PC-9 (cell line): ENCODE results near the gene UTY. TPM values are rescaled to one million over a fixed set of nuclear protein-coding genes. Genes with fewer than 3 reads are reported as not detected.
"Not testable (repeated sequence)": the region's sequence is repeated elsewhere in the genome, so short reads cannot be mapped to it uniquely, and the experiment has no call there.

ENCODE experiments used
- BruUV-seq: library from RNA; stranded (reverse); fragments of 400-500 nt; replicated peaks from 2 replicates; lab custom pipeline; 2021; lab: Mats Ljungman, UMichigan
- CTCF ChIA-PET: fragments of 300-600 bp; sonication (Branson Sonifier 250); formaldehyde crosslinking; loops from one replicate; lab custom pipeline; 2022; ENCODE audit warnings: antibody characterized with exemption; lab: Charles Lee
- POLR2A ChIA-PET: fragments of 300-600 bp; sonication (Branson Sonifier 250); formaldehyde crosslinking; loops from one replicate; lab custom pipeline; 2022; ENCODE audit warnings: antibody characterized with exemption; ENCODE audit not compliant: unreplicated experiment; lab: Charles Lee
- DNase-seq, 2 experiments: peaks; one replicate each; pipeline versions ENCODE4 v3.0.0 to v3.0.0-alpha.2; 2015 to 2022; ENCODE audit warnings: mixed read lengths in 1 of 2
- H2AFZ ChIP-seq: fragments of 200-600 bp; sonication (generic); 2 replicates; pipeline ENCODE4 v1.8.1; 2017; ENCODE audit warnings: antibody characterized with exemption
- H3F3A ChIP-seq: fragments of 200-600 bp; sonication (generic); 2 replicates; pipeline ENCODE4 v1.8.1; 2017; ENCODE audit warnings: antibody characterized with exemption, mild to moderate bottlenecking, low read depth; ENCODE audit not compliant: insufficient read depth
- H3K27ac ChIP-seq: fragments of 200-600 bp; sonication (generic); 2 replicates; pipeline ENCODE4 v1.6.1; 2016; ENCODE audit warnings: mixed run types
- H3K27me3 ChIP-seq: fragments of 200-600 bp; sonication (generic); 2 replicates; pipeline ENCODE4 v1.6.1; 2016; ENCODE audit warnings: low read depth, mixed run types; ENCODE audit not compliant: insufficient read depth
- H3K36me3 ChIP-seq: fragments of 200-600 bp; sonication (generic); 2 replicates; pipeline ENCODE4 v1.6.1; 2016; ENCODE audit warnings: low read depth, mixed run types
- H3K4me1 ChIP-seq: fragments of 200-600 bp; sonication (generic); replicated peaks from 2 replicates; pipeline ENCODE4 v1.6.1; 2016; ENCODE audit warnings: mixed run types; ENCODE audit not compliant: insufficient read depth
- H3K4me2 ChIP-seq: fragments of 200-600 bp; sonication (generic); 2 replicates; pipeline ENCODE4 v1.6.1; 2017; ENCODE audit warnings: mixed run types
- H3K4me3 ChIP-seq: fragments of 200-600 bp; sonication (generic); 2 replicates; pipeline ENCODE4 v1.6.1; 2016; ENCODE audit warnings: mixed run types
- H3K79me2 ChIP-seq: fragments of 200-600 bp; sonication (generic); 2 replicates; pipeline ENCODE4 v1.6.1; 2017; ENCODE audit warnings: low read depth, mixed run types
- H3K9me2 ChIP-seq: fragments of 200-600 bp; sonication (generic); 2 replicates; pipeline ENCODE4 v1.8.1; 2017; ENCODE audit warnings: mild to moderate bottlenecking; ENCODE audit not compliant: insufficient read depth
- H3K9me3 ChIP-seq: fragments of 200-600 bp; sonication (generic); 2 replicates; pipeline ENCODE4 v1.8.1; 2016; ENCODE audit warnings: low read depth; ENCODE audit not compliant: insufficient read depth
- H4K20me1 ChIP-seq: fragments of 200-600 bp; sonication (generic); 2 replicates; pipeline ENCODE4 v1.8.1; 2017; ENCODE audit not compliant: insufficient read depth
- EZH2 ChIP-seq: fragments of 200-600 bp; sonication (generic); IDR thresholded peaks from 2 replicates; pipeline ENCODE4 v1.8.0; 2017; ENCODE audit warnings: antibody characterized with exemption, low read depth
- intact Hi-C: fragments of 100-400 bp; cut with micrococcal nuclease; formaldehyde crosslinking; loops from one replicate; pipeline ENCODE4 v1.10.0; 2022; ENCODE audit not compliant: unreplicated experiment
- total RNA-seq: library from RNA; stranded (reverse); gene quantifications from 2 replicates; pipeline ENCODE4 v1.2.3, GENCODE V29; 2021
- TF ChIP-seq, protein P1 (sequence below): fragments of 200-600 bp; sonication (generic); conservative IDR thresholded peaks from 2 replicates; pipeline ENCODE4 v1.6.1; 2017; ENCODE audit warnings: mixed run types, antibody characterized with exemption, mild to moderate bottlenecking, moderate library complexity

The UTY gene
- total RNA-seq, 1 experiment from 2014 or later = not detected

DNA sequence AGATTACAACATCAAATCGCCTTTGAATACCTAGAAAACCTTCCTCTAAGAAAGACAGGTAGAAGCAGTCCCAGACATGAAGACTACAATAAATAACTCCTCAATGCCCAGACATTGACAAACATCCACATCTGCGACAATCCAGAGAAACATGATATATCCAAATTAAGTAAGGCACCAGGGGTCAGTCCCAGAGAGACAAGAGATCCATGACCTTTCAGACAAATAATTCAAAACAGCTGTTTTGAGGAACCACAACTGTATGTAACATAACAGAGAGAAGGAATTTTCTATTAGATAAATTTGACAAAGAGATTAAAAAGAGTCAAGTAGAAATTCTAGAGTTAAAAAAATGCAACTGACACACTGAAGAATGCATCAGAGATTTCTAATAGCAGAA is 200.3 kb downstream of the UTY start:
- Histone ChIP-seq H3K27ac (no peak overlapping the region), H3K79me2 (no peaks in the 10 kb centered on the region), H3K9me3 (no peaks in the 10 kb centered on the region), H3K9me2 (no peaks in the 10 kb centered on the region), H3F3A (no peaks in the 10 kb centered on the region), H3K27me3 (no peaks in the 10 kb centered on the region), H4K20me1 (no peaks in the 10 kb centered on the region), H2AFZ (no peak overlapping the region), H3K36me3 (no peaks in the 10 kb centered on the region), H3K4me3 (no peak overlapping the region), H3K4me1 (no peaks in the 10 kb centered on the region), H3K4me2 (no peak overlapping the region)
- POLR2A ChIA-PET = no interaction called here
- TF ChIP-seq EZH2 = no peak
- TF ChIP-seq, protein P1, sequence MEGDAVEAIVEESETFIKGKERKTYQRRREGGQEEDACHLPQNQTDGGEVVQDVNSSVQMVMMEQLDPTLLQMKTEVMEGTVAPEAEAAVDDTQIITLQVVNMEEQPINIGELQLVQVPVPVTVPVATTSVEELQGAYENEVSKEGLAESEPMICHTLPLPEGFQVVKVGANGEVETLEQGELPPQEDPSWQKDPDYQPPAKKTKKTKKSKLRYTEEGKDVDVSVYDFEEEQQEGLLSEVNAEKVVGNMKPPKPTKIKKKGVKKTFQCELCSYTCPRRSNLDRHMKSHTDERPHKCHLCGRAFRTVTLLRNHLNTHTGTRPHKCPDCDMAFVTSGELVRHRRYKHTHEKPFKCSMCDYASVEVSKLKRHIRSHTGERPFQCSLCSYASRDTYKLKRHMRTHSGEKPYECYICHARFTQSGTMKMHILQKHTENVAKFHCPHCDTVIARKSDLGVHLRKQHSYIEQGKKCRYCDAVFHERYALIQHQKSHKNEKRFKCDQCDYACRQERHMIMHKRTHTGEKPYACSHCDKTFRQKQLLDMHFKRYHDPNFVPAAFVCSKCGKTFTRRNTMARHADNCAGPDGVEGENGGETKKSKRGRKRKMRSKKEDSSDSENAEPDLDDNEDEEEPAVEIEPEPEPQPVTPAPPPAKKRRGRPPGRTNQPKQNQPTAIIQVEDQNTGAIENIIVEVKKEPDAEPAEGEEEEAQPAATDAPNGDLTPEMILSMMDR = no peak
- BruUV-seq = no TSS peak
- DNase-seq = no peak
- CTCF ChIA-PET = no interaction called here
- intact Hi-C loops = no loop called here

DNA sequence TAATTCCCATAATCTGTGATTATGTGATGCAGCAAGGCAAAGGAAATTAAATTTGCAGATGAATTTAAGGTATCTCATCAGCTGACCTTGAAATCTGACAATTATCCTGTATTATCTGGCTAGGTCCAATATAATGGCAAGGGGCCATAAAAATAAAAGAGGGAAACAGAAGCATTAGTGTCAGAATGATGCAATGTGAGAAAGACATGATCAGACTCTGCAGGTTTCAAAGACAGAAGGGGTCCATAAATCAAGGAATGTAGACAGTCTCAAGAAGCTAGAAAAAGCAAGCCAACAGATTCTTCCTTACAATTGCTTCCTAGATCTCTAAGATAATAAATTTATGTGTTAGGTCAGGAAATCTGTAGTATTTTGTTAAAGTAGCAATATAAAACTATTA is 208.1 kb downstream of the UTY start:
- BruUV-seq = no TSS peak

DNA sequence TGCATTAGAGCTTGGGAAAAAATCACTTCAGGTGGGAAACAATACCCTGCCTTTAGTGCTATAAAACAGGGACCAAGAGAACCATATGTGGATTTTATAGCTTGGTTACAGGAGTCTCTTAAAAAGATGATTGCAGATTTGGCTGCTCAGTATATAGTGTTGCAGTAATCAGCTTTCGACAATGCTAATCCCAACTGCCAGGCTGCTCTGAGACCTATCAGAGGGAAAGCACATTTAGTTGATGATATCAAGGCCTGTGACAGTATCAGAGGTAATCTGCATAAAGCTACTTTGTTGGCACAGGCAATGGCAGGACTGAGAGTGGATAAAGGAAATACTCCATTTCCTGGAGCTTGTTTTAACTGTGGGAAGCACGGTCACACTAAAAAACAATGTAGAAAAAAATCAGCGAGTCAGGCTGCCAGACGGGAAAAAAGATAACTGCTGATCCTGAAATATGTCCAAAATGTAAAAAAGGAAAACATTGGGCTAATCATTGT is 225.8 kb downstream of the UTY start:
- H3K4me3 ChIP-seq, BruUV-seq, DNase-seq, intact Hi-C loops, H3K9me2 ChIP-seq, CTCF ChIA-PET, H3K27me3 ChIP-seq, H3K4me2 ChIP-seq, H3K79me2 ChIP-seq, H3K4me1 ChIP-seq, H2AFZ ChIP-seq, H3K36me3 ChIP-seq, POLR2A ChIA-PET, H4K20me1 ChIP-seq, H3F3A ChIP-seq, H3K9me3 ChIP-seq, H3K27ac ChIP-seq: not testable (repeated sequence)

More for the DNA sequence above, 208.1 kb downstream of the UTY start:
- Histone ChIP-seq H3K27ac (no peak overlapping the region), H3K79me2 (no peaks in the 10 kb centered on the region), H3F3A (no peaks in the 10 kb centered on the region), H3K9me3 (no peaks in the 10 kb centered on the region), H3K36me3 (no peaks in the 10 kb centered on the region), H4K20me1 (no peaks in the 10 kb centered on the region), H3K4me1 (no peaks in the 10 kb centered on the region), H3K4me2 (no peak overlapping the region), H3K27me3 (no peaks in the 10 kb centered on the region), H2AFZ (no peak overlapping the region), H3K4me3 (no peak overlapping the region), H3K9me2 (no peaks in the 10 kb centered on the region)
- TF ChIP-seq, protein P1 = no peak
- no peak for TF ChIP-seq EZH2
- no peak for DNase-seq
- POLR2A ChIA-PET = no interaction called here
- CTCF ChIA-PET = no interaction called here
- intact Hi-C loops = no loop called here

DNA sequence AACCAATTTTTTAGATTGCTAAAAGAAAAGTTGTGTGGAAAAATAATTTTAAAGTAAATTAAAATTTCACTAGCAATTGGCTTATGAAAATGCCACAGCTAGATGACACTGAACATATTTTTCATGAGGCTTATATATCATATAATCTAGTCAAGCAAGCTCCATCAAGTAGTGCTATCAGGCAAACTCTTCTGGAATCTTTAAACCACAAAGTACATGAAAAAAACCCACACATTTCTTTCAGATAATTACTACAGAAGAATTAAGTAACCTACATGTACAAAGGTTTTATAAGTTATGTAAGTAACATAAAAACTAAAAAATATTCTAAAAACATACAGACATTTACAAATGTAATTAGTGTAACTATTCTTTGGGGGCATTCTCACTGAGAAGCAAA is 229.4 kb downstream of the UTY start:
- TF ChIP-seq, protein P1 = no peak
- no peak for TF ChIP-seq EZH2
- H3K9me3 ChIP-seq = no peaks in the 10 kb centered on the region
- H3K4me2 ChIP-seq = no peak overlapping the region
- H3F3A ChIP-seq = no peaks in the 10 kb centered on the region
- ChIA-PET CTCF (no interaction called here), POLR2A (no interaction called here)
- no peaks in the 10 kb centered on the region for H4K20me1 ChIP-seq
- H3K4me3 ChIP-seq = no peak overlapping the region
- no peaks in the 10 kb centered on the region for H3K9me2 ChIP-seq
- no peaks in the 10 kb centered on the region for H3K27me3 ChIP-seq
- no peaks in the 10 kb centered on the region for H3K79me2 ChIP-seq
- no TSS peak for BruUV-seq
- intact Hi-C loops = no loop called here
- H3K27ac ChIP-seq = no peak overlapping the region
- no peaks in the 10 kb centered on the region for H3K36me3 ChIP-seq
- no peak for DNase-seq
- H2AFZ ChIP-seq = no peak overlapping the region
- H3K4me1 ChIP-seq = no peaks in the 10 kb centered on the region
